ENCODE results near the gene SLC27A1. TPM values are rescaled to one million over a fixed set of nuclear protein-coding genes. Genes with fewer than 3 reads are reported as not detected.
"Not testable (repeated sequence)": the region's sequence is repeated elsewhere in the genome, so short reads cannot be mapped to it uniquely, and the experiment has no call there.

Gene SLC27A1
- total RNA-seq, 1 donor from 2014 or later: 15.5 TPM

- Mint-ChIP-seq H3K27ac (no peak overlapping the region), H3K4me1 (ENCODE audit: unreplicated experiment) (peaks cover 8% of the 10 kb centered on the region), H3K27me3 (no peaks in the 10 kb centered on the region), H3K36me3 (peaks cover 6% of the 10 kb centered on the region), H3K9me3 (no peaks in the 10 kb centered on the region), H3K4me3 (no peak overlapping the region)
- no peak for DNase-seq (ENCODE audit: extremely low spot score, unreplicated experiment)
- no peak for TF ChIP-seq CTCF (conservative IDR thresholded peaks at IDR 0.05)
Observed at GRCh38 chr19:17505223-17505622, 34.9 kb downstream of the SLC27A1 start.

GRCh38 chr19:17506745-17507144 is 36.4 kb downstream of the SLC27A1 start:
- H3K36me3 Mint-ChIP-seq: peaks cover 10% of the 10 kb centered on the region
- no peak overlapping the region for H3K27ac Mint-ChIP-seq
- TF ChIP-seq CTCF (conservative IDR thresholded peaks at IDR 0.05): no peak
- DNase-seq (ENCODE audit: extremely low spot score, unreplicated experiment): no peak
- no peaks in the 10 kb centered on the region for H3K27me3 Mint-ChIP-seq
- no peaks in the 10 kb centered on the region for H3K9me3 Mint-ChIP-seq
- H3K4me3 Mint-ChIP-seq: no peak overlapping the region
- H3K4me1 Mint-ChIP-seq (ENCODE audit: unreplicated experiment): peaks cover 13% of the 10 kb centered on the region

GRCh38 chr19:17508558-17508933 is 38.2 kb downstream of the SLC27A1 start:
- peaks cover 21% of the 10 kb centered on the region for H3K4me1 Mint-ChIP-seq (ENCODE audit: unreplicated experiment)
- not testable (repeated sequence) for DNase-seq (ENCODE audit: extremely low spot score, unreplicated experiment); H3K4me3 Mint-ChIP-seq; H3K27ac Mint-ChIP-seq; H3K27me3 Mint-ChIP-seq; H3K9me3 Mint-ChIP-seq
- H3K36me3 Mint-ChIP-seq: peaks cover 10% of the 10 kb centered on the region

- no peak for TF ChIP-seq CTCF (conservative IDR thresholded peaks at IDR 0.05)
- Mint-ChIP-seq H3K36me3 (peaks cover 10% of the 10 kb centered on the region), H3K27ac (peak overlapping the region; percentile 98), H3K9me3 (no peaks in the 10 kb centered on the region), H3K4me1 (ENCODE audit: unreplicated experiment) (peaks cover 21% of the 10 kb centered on the region), H3K4me3 (peak overlapping the region; percentile 100), H3K27me3 (no peaks in the 10 kb centered on the region)
- DNase-seq (ENCODE audit: extremely low spot score, unreplicated experiment): no peak
Observed at GRCh38 chr19:17510220-17510993, 40.1 kb downstream of the SLC27A1 start.

- Mint-ChIP-seq H3K4me3 (peak overlapping the region; percentile 100), H3K27me3 (no peaks in the 10 kb centered on the region), H3K9me3 (no peaks in the 10 kb centered on the region), H3K27ac (peak overlapping the region; percentile 88), H3K4me1 (ENCODE audit: unreplicated experiment) (peaks cover 21% of the 10 kb centered on the region), H3K36me3 (peaks cover 14% of the 10 kb centered on the region)
- TF ChIP-seq CTCF (conservative IDR thresholded peaks at IDR 0.05): no peak
- DNase-seq (ENCODE audit: extremely low spot score, unreplicated experiment): peak; percentile 85
Observed at GRCh38 chr19:17511724-17512573, 41.6 kb downstream of the SLC27A1 start.

- H3K27ac Mint-ChIP-seq: peak overlapping the region; percentile 88
- TF ChIP-seq CTCF (conservative IDR thresholded peaks at IDR 0.05): no peak
- DNase-seq (ENCODE audit: extremely low spot score, unreplicated experiment): no peak
Observed at GRCh38 chr19:17512574-17512939, 42.2 kb downstream of the SLC27A1 start.

More at GRCh38 chr19:17512574-17512939, 42.2 kb downstream of the SLC27A1 start:
- peak overlapping the region; percentile 100 for H3K4me3 Mint-ChIP-seq
- no peaks in the 10 kb centered on the region for H3K9me3 Mint-ChIP-seq
- H3K27me3 Mint-ChIP-seq: no peaks in the 10 kb centered on the region
- peaks cover 19% of the 10 kb centered on the region for H3K36me3 Mint-ChIP-seq
- H3K4me1 Mint-ChIP-seq (ENCODE audit: unreplicated experiment): peaks cover 21% of the 10 kb centered on the region
